ENCODE results near the gene TUFT1. TPM values are rescaled to one million over a fixed set of nuclear protein-coding genes. Genes with fewer than 3 reads are reported as not detected.
A peak's percentile ranks its signal among the peaks of the same experiment; 100 is the strongest.

The TUFT1 gene
- total RNA-seq, 2 donors from 2014 or later = 19.7 to 30.2 TPM

GRCh38 chr1:151533870-151534269, 6.2 kb upstream of the TUFT1 start:
- ATAC-seq (no peak), DNase-seq (no peak)
- intact Hi-C loops (cut with DNase I, micrococcal nuclease) = loop anchor here in 1 of 2 donors (5.0 kb wide), 1 partner anchor 203 kb away; no protein-coding TSS in a partner anchor

- DNase-seq = peak; percentile 65 to 88
- intact Hi-C loops (cut with DNase I, micrococcal nuclease) = loop anchor here in 1 of 2 donors (5.0 kb wide), 1 partner anchor 203 kb away; no protein-coding TSS in a partner anchor
- peak; percentile 40 for ATAC-seq
Observed at GRCh38 chr1:151534662-151535278, 5.3 kb upstream of the TUFT1 start.

GRCh38 chr1:151535326-151536271, 4.5 kb upstream of the TUFT1 start:
- no peak for DNase-seq
- intact Hi-C loops (cut with DNase I, micrococcal nuclease) = no loop called here
- ATAC-seq = no peak

GRCh38 chr1:151536499-151536898, 3.6 kb upstream of the TUFT1 start:
- DNase-seq (no peak), ATAC-seq (no peak)
- intact Hi-C loops (cut with DNase I, micrococcal nuclease) = no loop called here

- DNase-seq = no peak
- intact Hi-C loops (cut with DNase I, micrococcal nuclease) = no loop called here
- no peak for ATAC-seq
Observed at GRCh38 chr1:151537112-151537511, 3.0 kb upstream of the TUFT1 start.

DNA sequence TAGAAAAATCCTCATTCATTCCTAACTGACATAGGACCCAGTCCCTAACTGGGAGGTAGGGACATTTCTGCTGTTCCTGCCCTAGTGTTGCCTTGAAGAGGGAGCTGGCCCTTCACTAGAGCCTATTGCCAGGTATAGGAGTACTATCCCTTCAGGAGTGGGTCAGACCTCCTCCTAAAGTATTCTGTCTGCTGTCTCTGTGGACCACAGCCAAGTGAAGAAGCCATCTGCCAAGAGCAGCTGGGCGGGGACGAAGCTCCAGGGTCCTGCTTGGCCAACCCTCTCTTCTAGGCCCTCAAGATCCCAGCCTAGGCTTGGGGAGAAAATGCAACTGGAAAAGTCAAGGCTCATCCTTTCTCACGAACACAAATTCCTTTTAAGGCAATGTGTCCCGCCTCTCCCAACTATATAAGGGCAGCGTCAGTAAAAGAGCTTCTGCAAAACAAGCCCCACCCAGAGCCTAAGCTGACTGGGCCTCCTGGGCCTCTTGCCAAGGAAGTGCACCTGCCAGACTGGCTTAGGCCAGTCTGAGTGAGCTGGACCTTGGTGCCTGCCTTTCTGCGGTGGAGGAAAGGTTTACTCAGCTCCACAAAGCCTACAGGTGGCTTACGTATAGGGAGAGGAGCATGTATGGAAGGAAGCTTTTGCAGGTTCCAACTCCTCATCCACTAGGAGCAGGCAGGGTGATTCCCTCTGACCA, 638 bp upstream of the TUFT1 start:
- ATAC-seq (peak; percentile 80), DNase-seq (peak; percentile 92 to 98)
- intact Hi-C loops (cut with DNase I, micrococcal nuclease) = no loop called here

GRCh38 chr1:151540982-151541377, 871 bp downstream of the TUFT1 start:
- DNase-seq (peak in 1 of 2 donors; percentile 51), ATAC-seq (peak; percentile 34)
- intact Hi-C loops (cut with DNase I, micrococcal nuclease) = no loop called here

DNA sequence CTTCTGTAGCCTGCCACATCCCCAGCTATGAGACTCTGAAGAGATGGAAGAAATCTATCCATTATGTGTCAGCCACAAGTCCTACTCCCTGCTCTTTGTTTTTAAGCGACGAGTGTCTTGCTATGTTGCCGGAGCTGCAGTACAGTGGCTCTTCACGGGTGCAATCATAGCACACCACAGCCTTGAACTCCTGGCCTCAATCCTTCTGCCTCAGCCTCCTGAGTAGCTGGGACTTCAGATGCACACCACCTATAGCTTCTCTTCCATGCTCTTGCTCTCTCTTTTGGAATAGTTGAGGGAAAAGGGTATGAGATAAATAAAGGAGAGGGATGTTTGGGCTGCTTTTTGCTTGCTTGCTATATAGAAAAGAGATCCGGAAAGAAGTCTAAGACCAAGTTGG, 1.6 kb downstream of the TUFT1 start:
- intact Hi-C loops (cut with DNase I, micrococcal nuclease) = no loop called here
- no peak for ATAC-seq
- DNase-seq = no peak

DNA sequence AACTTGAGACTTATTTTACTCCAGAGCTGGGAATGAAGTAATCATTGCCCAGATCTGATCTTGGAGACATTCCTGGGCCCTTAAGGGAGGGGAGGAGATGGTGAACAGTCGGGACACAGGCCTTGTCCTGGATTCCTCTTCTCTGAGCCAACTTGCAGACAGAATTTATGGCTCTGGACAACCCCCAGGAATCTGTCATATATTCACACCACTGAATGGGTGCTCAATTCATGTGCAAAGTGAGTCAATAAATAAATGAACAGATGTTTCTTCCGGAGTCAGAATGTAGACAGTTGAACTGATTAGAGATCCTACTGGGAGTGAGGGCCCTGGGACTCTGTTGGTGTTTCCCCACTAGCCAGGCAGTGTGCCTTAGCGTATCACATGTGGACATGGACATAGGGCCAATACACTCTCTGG, 2.6 kb downstream of the TUFT1 start:
- no peak for DNase-seq
- ATAC-seq = no peak
- intact Hi-C loops (cut with DNase I, micrococcal nuclease) = no loop called here

- intact Hi-C loops (cut with DNase I, micrococcal nuclease) = no loop called here
- no peak for DNase-seq
Observed at GRCh38 chr1:151545542-151545941, 5.4 kb downstream of the TUFT1 start.

GRCh38 chr1:151546011-151546925, 6.2 kb downstream of the TUFT1 start:
- ATAC-seq (no peak), DNase-seq (no peak)
- intact Hi-C loops (cut with DNase I, micrococcal nuclease) = no loop called here

More at GRCh38 chr1:151545542-151545941, 5.4 kb downstream of the TUFT1 start:
- no peak for ATAC-seq

GRCh38 chr1:151547119-151547899, 7.2 kb downstream of the TUFT1 start:
- DNase-seq (peak; percentile 67 to 83), ATAC-seq (peak; percentile 83)
- intact Hi-C loops (cut with DNase I, micrococcal nuclease) = no loop called here

DNA sequence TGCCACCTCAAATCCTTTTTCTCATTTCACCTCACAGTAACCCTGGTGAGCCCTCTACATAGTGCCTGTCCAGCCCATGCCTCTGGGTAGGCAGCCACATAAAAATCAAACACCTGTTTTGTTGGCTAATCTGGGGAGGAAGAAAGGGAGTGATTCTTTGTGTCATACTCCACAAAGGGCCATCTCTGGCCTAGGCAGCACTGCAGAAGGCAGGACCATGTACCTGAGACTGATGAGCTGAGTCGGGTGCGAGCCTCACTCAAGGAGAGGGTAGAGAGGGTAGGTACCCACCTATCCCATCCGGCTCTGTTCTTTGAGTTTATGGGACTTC, 7.8 kb downstream of the TUFT1 start:
- intact Hi-C loops (cut with DNase I, micrococcal nuclease) = no loop called here
- ATAC-seq (peak; percentile 6), DNase-seq (no peak)

GRCh38 chr1:151549199-151549598, 9.1 kb downstream of the TUFT1 start:
- ATAC-seq = no peak
- DNase-seq = no peak
- intact Hi-C loops (cut with DNase I, micrococcal nuclease) = no loop called here

DNA sequence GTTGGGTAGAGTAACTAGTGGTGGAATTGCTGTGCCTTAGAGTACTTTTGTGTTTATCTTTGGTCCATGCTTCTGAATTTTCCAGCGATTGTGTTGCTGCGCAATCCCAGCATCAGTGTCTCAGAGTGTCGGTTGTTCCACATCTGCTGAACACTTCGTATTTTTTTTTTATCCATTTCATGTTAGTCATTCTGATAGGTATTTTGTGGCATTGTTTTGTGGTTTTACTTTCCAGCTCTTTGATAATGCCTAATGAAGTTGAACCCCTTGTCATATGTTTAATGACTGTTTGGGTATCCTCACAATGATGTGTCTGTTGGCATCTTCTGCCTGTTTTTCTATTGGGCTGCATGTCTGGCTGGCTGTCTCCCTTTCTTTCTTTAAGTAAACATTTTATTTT, 13.6 kb downstream of the TUFT1 start:
- intact Hi-C loops (cut with DNase I, micrococcal nuclease) = no loop called here
- no peak for DNase-seq

GRCh38 chr1:151556052-151556451, 15.9 kb downstream of the TUFT1 start:
- DNase-seq = no peak
- intact Hi-C loops (cut with DNase I, micrococcal nuclease) = no loop called here
- no peak for ATAC-seq

More for the DNA sequence above, 13.6 kb downstream of the TUFT1 start:
- no peak for ATAC-seq

DNA sequence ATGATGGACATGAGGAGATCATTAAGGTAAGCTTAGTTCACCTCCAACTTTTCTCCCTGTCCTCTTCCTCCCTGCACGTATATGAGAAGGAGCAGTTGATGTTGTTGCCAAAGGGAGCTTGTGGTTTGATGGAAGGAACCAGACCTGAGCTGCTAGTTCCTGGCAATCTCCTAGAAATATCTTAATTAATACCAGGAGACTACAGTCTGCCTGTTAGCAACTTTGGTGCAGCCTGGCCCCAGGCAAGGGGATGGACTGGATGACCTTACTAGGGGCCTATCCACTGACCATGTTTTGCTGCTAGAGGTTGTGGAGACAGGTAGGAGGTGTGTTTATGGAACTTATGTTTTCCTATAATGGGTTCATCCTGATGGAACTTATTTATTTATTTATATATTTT, 22.6 kb downstream of the TUFT1 start:
- intact Hi-C loops (cut with DNase I, micrococcal nuclease) = no loop called here
- DNase-seq = no peak
- no peak for ATAC-seq

GRCh38 chr1:151563376-151563775, 23.3 kb downstream of the TUFT1 start:
- intact Hi-C loops (cut with DNase I, micrococcal nuclease) = no loop called here
- ATAC-seq = no peak

More at GRCh38 chr1:151563376-151563775, 23.3 kb downstream of the TUFT1 start:
- DNase-seq = no peak
